ENCODE measurements around the gene CFAP58.

The CFAP58 gene

DNA sequence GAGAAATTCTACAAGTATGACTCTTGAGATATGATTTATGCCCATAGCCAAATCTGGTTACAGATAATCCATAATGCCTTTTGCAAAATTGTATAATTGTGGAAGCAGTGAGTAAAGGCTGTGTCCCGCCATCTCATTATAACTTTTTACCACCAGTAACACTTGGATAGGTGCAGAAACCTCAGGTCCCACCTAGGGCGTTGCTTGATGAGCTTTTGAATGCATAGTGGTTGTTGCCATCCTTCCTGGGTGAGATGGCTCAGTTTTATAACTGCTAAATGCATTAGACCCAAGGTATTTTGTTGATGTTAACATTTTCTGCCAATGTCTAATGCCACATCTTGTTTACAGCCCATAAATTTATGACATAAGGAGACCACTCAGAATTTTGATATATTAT lies 42.9 kb downstream of the CFAP58 start:
- Mint-ChIP-seq H3K9me3 (no peaks in the 10 kb centered on the region), H3K36me3 (ENCODE audit: low read depth) (no peaks in the 10 kb centered on the region), H3K4me1 (ENCODE audit: low read depth) (peaks cover 2% of the 10 kb centered on the region), H3K4me3 (no peak overlapping the region), H3K27me3 (ENCODE audit: low read depth) (peaks cover 25% of the 10 kb centered on the region), H3K27ac (no peak overlapping the region)

DNA sequence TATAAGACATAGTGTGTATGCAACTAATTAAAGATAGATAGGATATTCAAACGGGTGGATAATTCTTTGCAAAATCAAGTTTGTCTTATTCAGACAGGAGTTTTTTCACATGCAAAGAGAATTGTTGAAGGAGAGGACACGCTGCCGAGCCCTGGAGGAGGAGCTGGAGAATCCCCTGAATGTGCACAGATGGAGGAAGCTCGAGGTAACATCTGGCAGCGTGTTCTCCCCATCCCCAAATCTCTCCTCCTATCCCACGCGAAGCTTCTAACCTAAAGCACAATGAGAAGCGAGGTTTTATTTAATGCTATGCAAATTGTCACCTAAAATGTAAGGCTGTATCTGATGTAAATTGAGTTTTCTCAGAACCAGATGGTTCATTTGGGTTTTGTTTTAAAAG lies 50.0 kb downstream of the CFAP58 start:
- H3K4me1 Mint-ChIP-seq (ENCODE audit: low read depth), result no peaks in the 10 kb centered on the region
- H3K36me3 Mint-ChIP-seq (ENCODE audit: low read depth), result no peaks in the 10 kb centered on the region
- H3K27ac Mint-ChIP-seq, result no peak overlapping the region
- H3K27me3 Mint-ChIP-seq (ENCODE audit: low read depth), result peaks cover 29% of the 10 kb centered on the region
- no peak overlapping the region for H3K4me3 Mint-ChIP-seq
- H3K9me3 Mint-ChIP-seq, result no peaks in the 10 kb centered on the region

DNA sequence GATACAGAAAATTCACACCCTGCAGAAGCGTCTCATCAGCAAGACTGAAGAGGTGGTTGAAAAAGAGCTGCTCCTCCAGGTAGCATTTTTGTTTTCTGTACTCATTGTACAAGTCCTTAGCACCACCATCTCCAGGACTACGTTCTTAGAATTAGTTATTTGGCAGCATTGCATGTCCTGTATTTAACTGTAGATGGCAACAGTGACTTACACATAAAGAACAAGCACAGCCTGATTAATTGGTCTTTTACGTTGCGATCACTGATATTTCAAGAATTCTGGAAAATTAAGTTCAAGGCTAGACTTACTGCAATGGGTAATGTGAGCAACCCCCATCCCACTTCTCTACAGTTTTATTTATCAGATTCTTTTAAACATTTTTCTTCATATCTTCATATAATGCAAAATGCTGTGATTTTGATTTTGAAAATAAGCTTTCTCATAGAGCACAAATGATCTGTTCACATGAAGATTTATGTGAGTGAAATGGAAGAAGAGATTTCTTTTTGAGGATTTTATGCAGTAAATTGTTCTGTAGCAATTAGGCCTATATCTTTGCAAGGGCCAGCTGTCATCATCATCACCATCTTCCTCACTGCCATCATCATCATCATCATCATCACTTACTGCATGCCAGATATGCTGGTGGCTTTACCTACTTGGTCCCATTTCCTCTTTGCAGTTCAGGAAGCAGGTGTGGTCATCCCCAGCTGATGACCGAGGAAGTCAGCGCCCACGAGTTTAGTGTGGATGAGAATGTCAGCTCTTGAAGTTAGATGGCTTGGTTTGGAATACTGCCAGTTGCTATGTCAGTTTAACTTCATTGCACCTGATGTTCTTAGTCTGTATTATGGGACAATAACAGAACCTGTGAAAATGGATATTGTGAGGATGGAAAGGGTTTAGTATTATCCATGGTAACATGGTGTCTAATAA lies 53.4 kb downstream of the CFAP58 start:
- Mint-ChIP-seq H3K27ac (no peak overlapping the region), H3K4me1 (ENCODE audit: low read depth) (no peaks in the 10 kb centered on the region), H3K4me3 (no peak overlapping the region), H3K27me3 (ENCODE audit: low read depth) (peaks cover 29% of the 10 kb centered on the region), H3K9me3 (no peaks in the 10 kb centered on the region), H3K36me3 (ENCODE audit: low read depth) (no peaks in the 10 kb centered on the region)

DNA sequence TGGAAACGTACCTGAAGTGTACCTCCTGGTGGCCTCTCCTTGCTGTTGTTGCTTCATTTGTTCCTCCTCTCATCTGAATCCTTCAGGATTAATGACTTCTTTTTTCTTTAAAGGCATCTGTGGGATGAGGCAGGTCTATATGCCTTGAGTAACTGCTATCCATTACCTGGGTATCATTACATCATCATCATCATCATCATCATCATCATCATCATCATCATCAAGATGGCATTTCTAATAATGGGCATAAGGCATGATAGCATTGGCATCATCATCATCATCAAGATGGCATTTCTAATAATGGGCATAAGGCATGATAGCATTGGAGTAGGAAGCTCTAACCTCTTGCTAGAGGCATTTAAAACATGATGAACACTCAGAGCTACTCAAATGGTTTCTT lies 59.9 kb downstream of the CFAP58 start:
- no peak overlapping the region for H3K27ac Mint-ChIP-seq
- H3K36me3 Mint-ChIP-seq (ENCODE audit: low read depth), result no peaks in the 10 kb centered on the region
- no peak overlapping the region for H3K4me3 Mint-ChIP-seq
- H3K4me1 Mint-ChIP-seq (ENCODE audit: low read depth), result no peaks in the 10 kb centered on the region
- no peaks in the 10 kb centered on the region for H3K9me3 Mint-ChIP-seq
- H3K27me3 Mint-ChIP-seq (ENCODE audit: low read depth), result no peaks in the 10 kb centered on the region

DNA sequence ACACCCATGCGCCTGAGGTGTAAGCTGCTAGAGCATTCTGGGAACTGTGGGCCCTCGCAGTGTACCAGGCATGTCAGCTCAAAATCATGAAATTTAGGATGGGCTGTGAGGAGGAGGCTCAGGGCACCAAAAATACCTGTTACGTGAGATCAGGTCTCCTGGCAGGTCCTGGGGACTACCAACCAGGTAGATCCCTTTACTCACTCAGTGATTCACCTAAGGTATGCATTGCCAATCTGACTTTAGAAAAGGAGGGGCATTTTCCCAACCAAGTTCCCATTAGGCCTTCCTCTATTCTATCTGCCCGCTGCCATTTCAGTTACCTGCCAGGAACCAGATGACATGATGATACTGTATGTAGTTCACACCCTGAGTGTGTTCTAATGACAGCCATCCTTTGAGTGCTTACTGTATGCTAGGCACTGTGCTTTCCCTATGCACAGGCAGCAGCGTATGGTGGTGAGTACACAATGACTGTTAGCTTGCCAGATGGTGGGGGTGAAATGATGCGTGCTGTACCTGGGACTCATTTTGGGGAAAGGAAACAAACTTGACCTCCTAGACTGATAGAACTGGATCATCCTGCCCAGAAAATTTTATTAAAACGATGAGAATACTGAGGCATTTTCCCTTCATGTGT lies 62.0 kb downstream of the CFAP58 start:
- Mint-ChIP-seq H3K36me3 (ENCODE audit: low read depth) (no peaks in the 10 kb centered on the region), H3K4me1 (ENCODE audit: low read depth) (no peaks in the 10 kb centered on the region), H3K27me3 (ENCODE audit: low read depth) (no peaks in the 10 kb centered on the region), H3K4me3 (no peak overlapping the region), H3K9me3 (no peaks in the 10 kb centered on the region), H3K27ac (no peak overlapping the region)

DNA sequence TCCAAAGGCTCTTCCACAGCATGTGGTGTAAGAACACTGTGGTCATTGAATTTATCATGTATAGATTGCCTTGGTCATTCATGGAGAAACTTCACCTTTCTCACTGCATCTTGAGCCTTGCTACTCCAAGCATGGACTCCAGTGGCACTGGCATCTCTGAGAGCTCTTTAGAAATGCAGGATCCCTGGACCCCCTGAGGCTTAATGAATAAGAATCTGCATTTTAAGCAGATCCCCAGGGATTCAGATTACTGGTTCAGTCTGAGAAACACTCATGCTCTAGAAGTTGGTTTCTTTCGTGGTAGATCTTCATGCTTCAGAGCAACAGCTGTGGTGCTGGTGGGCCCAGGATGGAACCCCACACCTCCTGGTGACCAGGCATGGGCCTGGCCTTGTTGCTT lies 63.2 kb downstream of the CFAP58 start:
- no peak overlapping the region for H3K27ac Mint-ChIP-seq

DNA sequence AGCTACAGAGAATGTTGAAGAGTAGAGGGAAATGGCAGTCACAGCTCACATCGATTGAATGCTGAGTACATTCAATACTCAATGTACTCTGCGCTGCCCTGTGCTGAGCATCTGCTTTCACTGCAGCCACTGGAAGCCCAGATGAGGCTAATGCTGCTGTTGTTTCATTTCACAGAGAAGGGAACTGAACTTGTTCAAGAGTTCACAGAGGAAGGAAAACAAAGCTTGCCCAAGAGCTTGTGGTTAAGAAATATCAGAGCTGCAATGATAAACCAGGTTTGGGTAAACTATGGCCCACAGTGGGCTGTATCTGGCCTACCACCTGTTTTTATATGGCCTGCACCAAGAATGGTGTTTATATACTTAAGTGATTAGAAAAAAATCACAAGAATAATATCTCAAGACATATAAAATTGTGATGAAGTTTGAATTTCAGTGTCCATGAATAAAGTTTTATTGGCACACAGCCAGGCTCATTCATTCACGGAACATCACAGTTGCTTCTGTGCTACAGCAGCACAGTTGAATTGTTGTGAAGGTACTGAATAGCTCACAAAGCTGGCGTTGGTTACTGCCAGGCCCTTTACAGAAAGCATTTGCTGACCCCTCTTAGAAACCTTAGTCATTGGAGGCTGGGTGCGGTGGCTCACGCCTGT lies 64.1 kb downstream of the CFAP58 start:
- no peaks in the 10 kb centered on the region for H3K36me3 Mint-ChIP-seq (ENCODE audit: low read depth)
- no peaks in the 10 kb centered on the region for H3K27me3 Mint-ChIP-seq (ENCODE audit: low read depth)
- no peak overlapping the region for H3K4me3 Mint-ChIP-seq
- no peaks in the 10 kb centered on the region for H3K4me1 Mint-ChIP-seq (ENCODE audit: low read depth)
- H3K27ac Mint-ChIP-seq, result no peak overlapping the region
- no peaks in the 10 kb centered on the region for H3K9me3 Mint-ChIP-seq

More for the DNA sequence above, 63.2 kb downstream of the CFAP58 start:
- Mint-ChIP-seq H3K9me3 (no peaks in the 10 kb centered on the region), H3K4me3 (no peak overlapping the region), H3K27me3 (ENCODE audit: low read depth) (no peaks in the 10 kb centered on the region), H3K36me3 (ENCODE audit: low read depth) (no peaks in the 10 kb centered on the region), H3K4me1 (ENCODE audit: low read depth) (no peaks in the 10 kb centered on the region)

DNA sequence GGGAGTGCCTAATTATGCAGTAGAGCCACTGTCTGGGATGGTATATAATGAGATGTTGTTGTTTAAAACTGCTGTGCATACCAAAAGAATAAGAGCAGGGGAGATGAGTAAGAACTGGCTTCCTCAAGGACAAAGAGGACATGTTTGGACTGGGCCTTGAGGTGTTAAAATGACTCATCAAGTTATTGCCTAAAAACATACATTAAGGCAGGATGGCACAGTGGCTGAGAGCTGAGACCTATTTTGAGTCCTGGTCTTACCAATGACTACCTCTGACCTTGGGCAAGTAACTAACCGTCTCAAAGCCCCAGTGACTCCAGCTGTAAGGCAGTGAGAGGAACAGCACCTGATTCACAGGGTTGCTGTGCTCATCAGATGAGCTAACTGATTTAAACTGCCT lies 71.1 kb downstream of the CFAP58 start:
- no peaks in the 10 kb centered on the region for H3K36me3 Mint-ChIP-seq (ENCODE audit: low read depth)
- no peaks in the 10 kb centered on the region for H3K27me3 Mint-ChIP-seq (ENCODE audit: low read depth)
- peaks cover 10% of the 10 kb centered on the region for H3K4me1 Mint-ChIP-seq (ENCODE audit: low read depth)
- H3K9me3 Mint-ChIP-seq, result no peaks in the 10 kb centered on the region
- H3K4me3 Mint-ChIP-seq, result no peak overlapping the region
- H3K27ac Mint-ChIP-seq, result no peak overlapping the region

DNA sequence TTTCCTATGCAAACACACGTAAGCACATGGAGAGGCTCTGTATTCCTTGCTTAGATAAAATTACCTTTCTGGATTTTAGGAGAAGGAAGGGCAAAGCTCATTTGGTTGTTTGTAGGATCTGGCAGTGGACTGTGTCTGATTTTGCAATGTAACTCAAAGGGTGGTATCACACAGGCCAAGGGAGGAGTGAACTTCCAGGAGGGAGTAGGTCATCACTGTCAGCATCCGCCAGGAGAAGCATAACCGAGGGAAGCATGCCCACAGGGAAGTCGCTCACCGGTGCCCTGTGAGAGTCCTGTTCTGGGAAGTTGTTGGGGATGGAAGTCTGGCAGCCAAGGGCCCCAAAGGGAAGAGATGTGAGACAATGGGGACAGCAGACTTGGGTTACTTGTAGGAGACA lies 74.4 kb downstream of the CFAP58 start:
- peaks cover under 1% of the 10 kb centered on the region for H3K27me3 Mint-ChIP-seq (ENCODE audit: low read depth)
- no peaks in the 10 kb centered on the region for H3K9me3 Mint-ChIP-seq
- no peaks in the 10 kb centered on the region for H3K36me3 Mint-ChIP-seq (ENCODE audit: low read depth)
- H3K4me3 Mint-ChIP-seq, result no peak overlapping the region
- peaks cover 10% of the 10 kb centered on the region for H3K4me1 Mint-ChIP-seq (ENCODE audit: low read depth)
- H3K27ac Mint-ChIP-seq, result no peak overlapping the region

DNA sequence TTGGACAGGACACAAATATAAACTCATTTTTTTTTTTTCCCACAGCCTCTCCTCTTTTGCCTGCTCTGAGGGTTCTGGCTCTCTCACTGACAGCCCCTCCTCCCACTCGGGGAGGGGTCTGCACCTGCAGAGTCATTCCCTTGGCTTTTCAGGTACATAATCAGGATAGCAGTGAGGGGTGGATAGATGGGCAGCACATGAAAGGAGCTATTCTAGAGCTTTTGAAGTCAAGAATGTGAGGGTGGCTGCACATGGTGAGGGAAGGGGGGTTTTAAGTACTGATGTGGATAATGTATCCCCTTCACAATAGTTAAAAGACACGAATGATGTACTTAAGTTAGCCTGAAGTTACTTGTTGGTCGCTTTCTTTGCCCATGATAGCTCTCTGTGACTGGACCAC lies 76.2 kb downstream of the CFAP58 start:
- H3K4me1 Mint-ChIP-seq (ENCODE audit: low read depth), result peaks cover 3% of the 10 kb centered on the region
- H3K9me3 Mint-ChIP-seq, result no peaks in the 10 kb centered on the region
- H3K27me3 Mint-ChIP-seq (ENCODE audit: low read depth), result peaks cover 5% of the 10 kb centered on the region
- H3K36me3 Mint-ChIP-seq (ENCODE audit: low read depth), result no peaks in the 10 kb centered on the region
- H3K27ac Mint-ChIP-seq, result no peak overlapping the region
- no peak overlapping the region for H3K4me3 Mint-ChIP-seq

DNA sequence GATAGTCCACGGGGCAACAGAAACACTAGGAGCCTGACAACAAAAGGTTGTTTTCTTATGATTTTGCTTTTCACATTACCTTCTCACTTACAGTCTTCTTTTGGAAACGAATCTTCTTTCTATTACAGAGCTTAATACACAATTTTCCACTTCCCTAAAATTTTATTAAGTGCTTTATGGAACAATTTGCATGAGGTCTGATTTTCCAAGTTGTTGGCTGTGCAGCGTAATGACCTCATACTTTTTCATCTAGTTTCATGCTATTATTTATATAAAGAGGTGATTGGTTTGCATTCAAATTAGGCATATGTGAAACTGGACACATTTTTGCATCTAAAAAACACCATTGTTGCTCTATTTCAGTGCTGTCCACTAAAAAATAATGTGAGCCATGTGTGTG lies 76.7 kb downstream of the CFAP58 start:
- Mint-ChIP-seq H3K4me1 (ENCODE audit: low read depth) (no peaks in the 10 kb centered on the region), H3K36me3 (ENCODE audit: low read depth) (no peaks in the 10 kb centered on the region), H3K9me3 (no peaks in the 10 kb centered on the region), H3K27me3 (ENCODE audit: low read depth) (peaks cover 5% of the 10 kb centered on the region), H3K4me3 (no peak overlapping the region), H3K27ac (no peak overlapping the region)

DNA sequence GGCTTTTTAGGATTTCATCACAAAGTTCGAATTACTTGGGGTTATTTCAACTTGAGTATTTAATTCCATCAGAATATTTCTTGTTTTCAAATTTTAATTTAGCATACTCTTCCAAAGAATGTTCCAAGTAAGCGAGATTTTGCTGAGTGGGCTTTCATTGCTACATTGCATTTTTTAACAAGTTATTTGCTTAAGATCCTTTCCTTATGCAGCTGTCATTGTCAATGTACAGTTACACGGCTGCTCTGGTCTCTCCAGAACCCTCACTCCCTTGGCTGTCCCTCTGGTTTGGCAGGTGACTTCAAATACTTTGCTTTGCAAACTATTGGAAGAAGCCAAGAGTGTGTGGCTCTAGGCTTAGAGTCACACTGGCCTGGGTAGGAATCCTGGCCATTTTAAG lies 80.0 kb downstream of the CFAP58 start:
- Mint-ChIP-seq H3K27me3 (ENCODE audit: low read depth) (peaks cover 8% of the 10 kb centered on the region), H3K4me1 (ENCODE audit: low read depth) (no peaks in the 10 kb centered on the region), H3K9me3 (no peaks in the 10 kb centered on the region), H3K4me3 (no peak overlapping the region), H3K27ac (no peak overlapping the region), H3K36me3 (ENCODE audit: low read depth) (no peaks in the 10 kb centered on the region)

DNA sequence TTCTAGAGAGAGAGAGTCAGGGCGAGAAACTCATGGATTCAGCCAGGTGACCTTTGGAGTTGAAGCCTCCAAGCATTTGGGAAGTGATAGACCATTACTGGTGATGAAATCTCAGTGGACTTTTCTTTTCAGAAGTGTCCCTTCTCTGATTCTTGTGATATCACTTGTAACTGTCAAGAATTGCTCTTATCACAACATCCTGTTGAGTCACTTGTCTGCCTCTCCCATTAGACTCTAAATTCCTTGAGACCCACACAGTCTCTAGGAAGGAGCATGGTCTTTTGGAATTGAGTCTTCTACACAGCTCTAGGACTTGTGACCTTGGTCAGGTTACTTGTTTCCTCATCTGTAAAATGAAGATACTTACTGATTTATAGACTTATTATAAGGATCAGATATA lies 81.0 kb downstream of the CFAP58 start:
- H3K4me1 Mint-ChIP-seq (ENCODE audit: low read depth), result no peaks in the 10 kb centered on the region
- H3K36me3 Mint-ChIP-seq (ENCODE audit: low read depth), result no peaks in the 10 kb centered on the region
- no peaks in the 10 kb centered on the region for H3K9me3 Mint-ChIP-seq
- peaks cover 8% of the 10 kb centered on the region for H3K27me3 Mint-ChIP-seq (ENCODE audit: low read depth)
- H3K27ac Mint-ChIP-seq, result no peak overlapping the region
- no peak overlapping the region for H3K4me3 Mint-ChIP-seq

DNA sequence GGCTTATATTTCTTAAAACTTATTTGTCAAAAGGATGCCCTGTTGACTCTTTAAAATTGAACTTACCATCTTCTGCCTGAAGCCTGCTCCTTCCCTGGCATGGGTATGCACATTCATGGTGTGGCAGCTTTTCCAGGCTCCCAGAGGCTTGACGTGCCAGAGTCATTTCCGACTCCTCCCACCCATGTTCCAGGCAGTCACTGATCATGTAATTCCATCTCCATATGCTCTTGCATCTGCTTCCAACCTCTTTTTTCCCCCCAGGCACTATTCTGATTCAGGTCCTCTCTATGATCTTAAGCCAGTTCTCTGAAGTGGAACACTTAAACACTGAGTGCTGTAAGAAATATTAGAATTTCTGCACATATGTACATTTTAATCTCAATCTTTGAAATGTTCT lies 82.2 kb downstream of the CFAP58 start:
- Mint-ChIP-seq H3K36me3 (ENCODE audit: low read depth) (no peaks in the 10 kb centered on the region), H3K4me1 (ENCODE audit: low read depth) (no peaks in the 10 kb centered on the region), H3K4me3 (no peak overlapping the region), H3K27ac (no peak overlapping the region), H3K27me3 (ENCODE audit: low read depth) (peaks cover 8% of the 10 kb centered on the region), H3K9me3 (no peaks in the 10 kb centered on the region)

DNA sequence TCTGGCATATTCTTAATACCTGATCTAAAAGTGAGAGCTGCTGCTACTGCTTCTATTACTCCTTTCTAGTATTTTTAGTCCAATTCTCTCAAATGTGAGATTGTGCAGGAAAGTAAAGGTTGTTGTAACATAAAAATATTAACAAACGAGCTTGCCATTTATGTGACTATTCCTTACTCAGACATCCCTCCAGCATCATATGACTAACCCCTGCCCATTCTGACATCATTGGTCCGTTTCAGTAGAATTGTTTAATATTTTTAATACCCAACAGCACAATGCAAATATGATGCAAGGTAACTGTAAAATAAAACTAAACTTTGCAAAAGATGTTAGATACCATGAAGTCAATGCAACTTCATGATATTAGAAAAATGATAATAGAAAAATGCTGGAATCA lies 83.6 kb downstream of the CFAP58 start:
- Mint-ChIP-seq H3K4me3 (no peak overlapping the region), H3K4me1 (ENCODE audit: low read depth) (no peaks in the 10 kb centered on the region), H3K27me3 (ENCODE audit: low read depth) (peaks cover 8% of the 10 kb centered on the region), H3K27ac (no peak overlapping the region), H3K9me3 (no peaks in the 10 kb centered on the region), H3K36me3 (ENCODE audit: low read depth) (no peaks in the 10 kb centered on the region)

Measured in T-helper 1 cell treated with Interleukin-12 subunit alpha and Interleukin-12 subunit beta and Interleukin-4 antibody, amounts not matched to agents 30 μg/mL and 1 μg/mL, for 36 hours (primary cell).